Esophagus squamous epithelium (tissue), 5 donors: ENCODE measurements around the gene PRLH. TPM values are rescaled to one million over a fixed set of nuclear protein-coding genes. Genes with fewer than 3 reads are reported as not detected.

Experiments
- DNase-seq: peaks from one replicate; lab custom pipeline; 2025; lab: John Stamatoyannopoulos, UW
- H3K27ac ChIP-seq, 4 donors: fragments of 200-600 bp; sonication (generic); one replicate each; pipeline ENCODE4 v1.5.1; 2016 to 2019; ENCODE audit warnings: mild to moderate bottlenecking in 1 of 4
- H3K27me3 ChIP-seq, 4 donors: fragments of 200-600 bp; sonication (generic); 1 replicate in 3 of 4; 2 replicates in 1 of 4; pipeline versions ENCODE4 v1.5.1 to v1.6.0; 2017 to 2021; ENCODE audit warnings: antibody characterized with exemption in 1 of 4
- H3K36me3 ChIP-seq, 3 donors: fragments of 200-600 bp; sonication (generic); one replicate each; pipeline ENCODE4 v1.5.1; 2016 to 2019
- H3K4me1 ChIP-seq, 3 donors: fragments of 200-600 bp; sonication (generic); one replicate each; pipeline ENCODE4 v1.5.1; 2017 to 2019
- H3K4me3 ChIP-seq, 4 donors: fragments of 200-600 bp; sonication (generic); 1 replicate in 3 of 4; 2 replicates in 1 of 4; pipeline ENCODE4 v1.5.1; 2016 to 2019; ENCODE audit warnings: mild to moderate bottlenecking in 2 of 4, moderate library complexity in 1 of 4
- H3K9me3 ChIP-seq, 3 donors: fragments of 200-600 bp; sonication (generic); one replicate each; pipeline ENCODE4 v1.5.1; 2016 to 2019
- POLR2A ChIP-seq, 4 donors: fragments of 450-650 bp; IDR thresholded peaks; one replicate each; pipeline ENCODE4 v1.6.1; 2017; ENCODE audit warnings: antibody characterized with exemption in 4 of 4, mild to moderate bottlenecking in 4 of 4, moderate library complexity in 3 of 4
- WGBS, 2 donors: methylation state at CpG; one replicate each; pipeline ENCODE4 v1.1.5; 2018; 5-methylcytosine and 5-hydroxymethylcytosine counted together
- intact Hi-C: fragments of 100-400 bp; cut with DNase I; formaldehyde crosslinking; loops from one replicate; pipeline ENCODE4 v1.15.0; 2022
- total RNA-seq, 4 donors: library from RNA; depleted of rRNA; stranded (reverse); fragments of >200 nt; gene quantifications; one replicate each; pipeline ENCODE4 v1.1.0, GENCODE V29; 2016
- TF ChIP-seq, protein P1 (sequence below), 6 experiments: fragments of 450-650 bp in 4 of 6; fragments of 200-600 bp in 2 of 6; sonication (generic) in 2 of 6; IDR thresholded peaks; one replicate each; pipeline ENCODE4 v1.5.1; 2016 to 2019; ENCODE audit warnings: antibody characterized with exemption in 6 of 6, mild to moderate bottlenecking in 4 of 6, moderate library complexity in 4 of 6
- donor health status: DM: yes; HTN: yes; CAD: no.

PRLH gene
- total RNA-seq, 4 donors from 2014 or later, result not detected

DNA sequence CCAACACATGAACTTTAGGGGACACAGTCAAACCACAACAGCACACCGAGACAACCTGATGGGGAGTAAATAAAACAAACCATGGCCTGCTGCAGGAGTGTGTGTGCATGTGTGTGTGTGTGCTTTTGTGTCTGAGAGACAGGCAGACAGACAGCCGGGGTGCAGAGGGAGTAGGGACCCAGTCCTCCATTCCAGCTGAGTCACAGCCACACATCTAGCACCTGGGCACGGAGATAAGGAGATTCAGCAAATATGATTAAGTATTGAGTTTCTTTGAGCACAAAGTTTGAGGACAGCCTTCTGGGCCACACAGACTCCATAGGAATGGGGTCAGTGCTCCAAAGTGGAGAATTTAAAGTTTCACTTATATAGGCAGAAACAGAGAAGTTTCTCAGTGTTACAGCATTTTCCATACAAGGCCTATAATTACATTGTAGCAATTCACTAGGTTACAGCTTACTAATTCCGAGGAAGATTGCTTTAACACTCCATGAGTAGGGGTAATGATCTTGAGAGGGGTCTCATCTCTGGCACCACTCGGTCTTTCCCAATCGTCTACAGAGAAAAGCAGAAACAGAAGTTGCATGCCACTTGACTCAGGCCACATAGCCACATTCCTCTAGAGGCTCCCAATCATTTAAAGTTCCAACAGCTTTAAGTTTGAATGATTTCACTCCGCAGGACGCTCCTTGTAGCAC is 30.8 kb upstream of the PRLH start:
- peaks cover 0 to 7% (median 3%) of the 10 kb centered on the region in 3 donors for H3K4me1 ChIP-seq
- H3K36me3 ChIP-seq, result no peaks in the 10 kb centered on the region
- TF ChIP-seq, protein P1, sequence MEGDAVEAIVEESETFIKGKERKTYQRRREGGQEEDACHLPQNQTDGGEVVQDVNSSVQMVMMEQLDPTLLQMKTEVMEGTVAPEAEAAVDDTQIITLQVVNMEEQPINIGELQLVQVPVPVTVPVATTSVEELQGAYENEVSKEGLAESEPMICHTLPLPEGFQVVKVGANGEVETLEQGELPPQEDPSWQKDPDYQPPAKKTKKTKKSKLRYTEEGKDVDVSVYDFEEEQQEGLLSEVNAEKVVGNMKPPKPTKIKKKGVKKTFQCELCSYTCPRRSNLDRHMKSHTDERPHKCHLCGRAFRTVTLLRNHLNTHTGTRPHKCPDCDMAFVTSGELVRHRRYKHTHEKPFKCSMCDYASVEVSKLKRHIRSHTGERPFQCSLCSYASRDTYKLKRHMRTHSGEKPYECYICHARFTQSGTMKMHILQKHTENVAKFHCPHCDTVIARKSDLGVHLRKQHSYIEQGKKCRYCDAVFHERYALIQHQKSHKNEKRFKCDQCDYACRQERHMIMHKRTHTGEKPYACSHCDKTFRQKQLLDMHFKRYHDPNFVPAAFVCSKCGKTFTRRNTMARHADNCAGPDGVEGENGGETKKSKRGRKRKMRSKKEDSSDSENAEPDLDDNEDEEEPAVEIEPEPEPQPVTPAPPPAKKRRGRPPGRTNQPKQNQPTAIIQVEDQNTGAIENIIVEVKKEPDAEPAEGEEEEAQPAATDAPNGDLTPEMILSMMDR (IDR thresholded peaks at IDR 0.05), result no peak
- TF ChIP-seq POLR2A (IDR thresholded peaks at IDR 0.05), result no peak
- H3K27ac ChIP-seq, result no peak overlapping the region
- WGBS, 2 donors, result 86 to 92% methylated on average over 6 to 8 of the region's 8 CpGs
- intact Hi-C loops, result no loop called here
- no peaks in the 10 kb centered on the region for H3K9me3 ChIP-seq
- H3K4me3 ChIP-seq, result no peak overlapping the region
- DNase-seq, result no peak
- no peaks in the 10 kb centered on the region for H3K27me3 ChIP-seq

DNA sequence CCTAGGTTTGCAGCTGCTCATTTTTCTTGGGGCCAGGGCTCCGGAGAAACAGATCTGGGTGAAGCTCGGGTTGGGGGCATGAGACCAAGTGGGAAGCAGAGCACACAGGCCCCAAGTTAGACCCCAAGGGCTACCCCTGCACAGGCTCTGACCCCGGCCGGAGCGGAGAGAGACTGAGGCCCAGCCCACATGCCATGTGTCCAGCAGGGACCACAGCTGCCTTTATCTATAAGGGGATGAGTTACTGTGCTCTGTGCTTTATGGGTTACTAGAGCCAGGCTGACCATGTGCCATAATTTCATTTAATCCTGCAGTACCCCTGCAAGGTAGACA is 30.3 kb upstream of the PRLH start:
- no peak for DNase-seq
- Histone ChIP-seq H3K9me3 (no peaks in the 10 kb centered on the region), H3K36me3 (no peaks in the 10 kb centered on the region), H3K4me1 (peaks cover 0 to 12% (median 8%) of the 10 kb centered on the region in 3 donors), H3K27me3 (no peaks in the 10 kb centered on the region), H3K27ac (no peak overlapping the region), H3K4me3 (no peak overlapping the region)
- intact Hi-C loops, result no loop called here
- WGBS, 2 donors, result no CpG with 5 or more reads among the region's 5 CpGs
- TF ChIP-seq, protein P1 (IDR thresholded peaks at IDR 0.05), result no peak
- no peak for TF ChIP-seq POLR2A (IDR thresholded peaks at IDR 0.05)

DNA sequence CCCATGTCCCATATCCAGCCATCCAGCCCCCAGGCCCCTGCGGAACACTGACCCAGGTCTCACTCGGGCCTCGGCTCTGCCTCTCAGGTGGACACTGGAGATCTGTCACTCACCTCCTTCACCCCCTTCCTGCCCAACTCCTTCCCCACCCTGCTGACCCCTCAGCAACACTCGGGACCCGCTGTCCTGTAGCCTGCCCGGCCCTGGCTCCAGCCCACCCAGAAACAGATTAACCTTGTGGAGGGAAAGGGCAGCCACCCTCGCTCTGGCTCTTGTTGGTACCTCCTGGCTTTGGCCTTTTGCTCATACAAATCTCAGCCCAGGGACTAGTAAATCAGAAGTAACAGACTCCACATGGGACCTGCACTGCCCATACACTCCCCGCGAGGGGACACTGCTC is 29.8 kb upstream of the PRLH start:
- H3K36me3 ChIP-seq, result no peaks in the 10 kb centered on the region
- intact Hi-C loops, result no loop called here
- WGBS, 2 donors, result 81 to 100% methylated on average over 1 to 5 of the region's 9 CpGs
- no peaks in the 10 kb centered on the region for H3K9me3 ChIP-seq
- DNase-seq, result no peak
- H3K4me3 ChIP-seq, result no peak overlapping the region
- H3K27ac ChIP-seq, result no peak overlapping the region
- TF ChIP-seq, protein P1 (IDR thresholded peaks at IDR 0.05), result no peak
- no peak for TF ChIP-seq POLR2A (IDR thresholded peaks at IDR 0.05)
- H3K4me1 ChIP-seq, result peaks cover 0 to 13% (median 12%) of the 10 kb centered on the region in 3 donors
- no peaks in the 10 kb centered on the region for H3K27me3 ChIP-seq

DNA sequence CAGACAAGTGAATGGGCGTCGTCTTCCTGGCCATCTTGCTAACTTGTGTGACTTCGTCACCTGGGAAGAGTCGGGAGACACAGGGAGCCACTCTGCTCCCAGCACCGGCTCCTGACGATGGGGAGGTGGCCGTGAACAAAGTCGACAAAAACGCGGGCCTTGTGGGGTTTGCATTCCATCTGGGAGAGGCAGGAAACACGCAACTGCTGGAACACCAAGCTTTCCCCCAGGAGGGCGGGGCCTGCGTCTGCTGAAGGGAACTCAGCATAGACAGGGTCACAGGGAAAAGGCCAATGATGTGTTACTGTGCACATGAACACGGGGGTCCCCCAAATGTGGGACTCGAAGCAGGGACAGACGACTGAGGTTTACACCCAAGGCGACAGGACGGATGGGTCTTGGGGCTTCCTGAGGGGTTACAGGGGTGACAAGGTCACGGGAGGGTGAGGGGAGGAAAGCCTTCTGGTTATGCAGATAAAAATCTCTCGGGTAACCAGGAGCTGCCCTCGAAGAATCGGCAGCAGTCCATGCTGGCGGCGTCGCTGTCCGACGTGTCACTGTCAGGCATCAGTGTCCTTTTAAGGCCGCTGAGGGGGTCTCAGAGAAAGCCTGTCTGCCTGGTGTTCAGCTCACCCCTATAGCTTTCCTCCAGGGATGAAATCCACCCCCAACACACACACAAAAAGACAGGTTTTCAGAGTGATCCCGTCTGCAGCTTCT is 28.2 kb upstream of the PRLH start:
- Histone ChIP-seq H3K27me3 (no peaks in the 10 kb centered on the region), H3K4me1 (peaks cover 0 to 13% (median 12%) of the 10 kb centered on the region in 3 donors), H3K4me3 (no peak overlapping the region), H3K27ac (no peak overlapping the region), H3K36me3 (no peaks in the 10 kb centered on the region), H3K9me3 (no peaks in the 10 kb centered on the region)
- DNase-seq, result no peak
- WGBS, 2 donors, result 70 to 85% methylated on average over 5 to 24 of the region's 29 CpGs
- TF ChIP-seq POLR2A (IDR thresholded peaks at IDR 0.05), result no peak
- TF ChIP-seq, protein P1 (IDR thresholded peaks at IDR 0.05), result no peak
- intact Hi-C loops, result no loop called here

DNA sequence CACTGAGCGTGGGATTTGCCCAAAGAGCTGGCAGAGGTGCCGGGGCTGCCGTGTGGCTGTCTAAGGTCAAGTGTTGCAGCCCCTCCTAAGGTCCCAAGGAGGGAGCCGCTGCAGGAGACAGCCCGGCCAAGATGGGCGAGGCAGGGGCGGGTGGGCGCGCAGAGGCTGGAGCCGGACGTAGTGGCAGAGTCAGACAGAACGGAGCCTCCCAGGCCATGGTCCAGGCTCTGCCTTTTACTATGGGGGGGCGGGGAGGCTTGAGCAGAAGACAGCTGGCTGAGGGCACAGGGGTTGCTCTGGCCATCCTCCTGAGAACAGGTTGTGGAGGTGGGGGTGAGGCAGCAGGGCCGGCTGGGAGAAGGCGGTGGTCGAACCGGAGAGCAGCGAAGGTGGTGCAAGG is 27.5 kb upstream of the PRLH start:
- H3K4me1 ChIP-seq, result peaks cover 0 to 13% (median 12%) of the 10 kb centered on the region in 3 donors
- no peaks in the 10 kb centered on the region for H3K27me3 ChIP-seq
- no peak for TF ChIP-seq POLR2A (IDR thresholded peaks at IDR 0.05)
- TF ChIP-seq, protein P1 (IDR thresholded peaks at IDR 0.05), result no peak
- WGBS, 2 donors, result 85 to 88% methylated on average over 7 to 11 of the region's 18 CpGs
- no peak overlapping the region for H3K4me3 ChIP-seq
- no peaks in the 10 kb centered on the region for H3K9me3 ChIP-seq
- H3K27ac ChIP-seq, result no peak overlapping the region
- H3K36me3 ChIP-seq, result no peaks in the 10 kb centered on the region
- no peak for DNase-seq
- intact Hi-C loops, result no loop called here
